ENCODE results near the gene IQCH.

- TF ChIP-seq CTCF (IDR thresholded peaks at IDR 0.05; ENCODE audit: low read length) (no peak), EZH2 (IDR thresholded peaks at IDR 0.05; ENCODE audit: borderline replicate concordance, low read length) (no peak)
These were observed 247.4 kb downstream of the IQCH start for GRCh38 chr15:67501836-67502461.
